ENCODE results near the gene BIRC6. TPM values are rescaled to one million over a fixed set of nuclear protein-coding genes. Genes with fewer than 3 reads are reported as not detected.
A peak's percentile ranks its signal among the peaks of the same experiment; 100 is the strongest.
"Not testable (repeated sequence)": the region's sequence is repeated elsewhere in the genome, so short reads cannot be mapped to it uniquely, and the experiment has no call there.

Gene BIRC6
- total RNA-seq, 1 donor from 2014 or later: 82.4 TPM

DNA sequence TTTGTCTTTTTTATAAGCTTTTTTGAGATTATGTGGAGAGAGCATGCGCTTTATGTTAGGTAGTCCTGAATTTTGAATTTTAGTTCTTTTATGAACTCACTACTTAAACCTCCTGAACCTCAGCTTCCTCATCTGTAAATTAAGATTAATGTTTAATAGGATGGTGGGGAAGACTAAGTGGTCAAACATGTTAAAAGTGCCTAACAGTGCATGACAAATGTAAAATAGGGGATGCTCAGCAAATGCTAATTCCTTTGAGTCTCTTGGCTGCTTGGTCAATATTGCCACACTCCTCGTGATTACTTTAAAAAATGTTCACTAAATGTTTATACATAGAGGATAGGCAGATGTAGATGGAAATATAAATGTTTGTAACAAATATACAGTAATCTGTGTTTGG is 6.8 kb downstream of the BIRC6 start:
- H3K9me3 Mint-ChIP-seq: no peaks in the 10 kb centered on the region
- TF ChIP-seq, protein P1, sequence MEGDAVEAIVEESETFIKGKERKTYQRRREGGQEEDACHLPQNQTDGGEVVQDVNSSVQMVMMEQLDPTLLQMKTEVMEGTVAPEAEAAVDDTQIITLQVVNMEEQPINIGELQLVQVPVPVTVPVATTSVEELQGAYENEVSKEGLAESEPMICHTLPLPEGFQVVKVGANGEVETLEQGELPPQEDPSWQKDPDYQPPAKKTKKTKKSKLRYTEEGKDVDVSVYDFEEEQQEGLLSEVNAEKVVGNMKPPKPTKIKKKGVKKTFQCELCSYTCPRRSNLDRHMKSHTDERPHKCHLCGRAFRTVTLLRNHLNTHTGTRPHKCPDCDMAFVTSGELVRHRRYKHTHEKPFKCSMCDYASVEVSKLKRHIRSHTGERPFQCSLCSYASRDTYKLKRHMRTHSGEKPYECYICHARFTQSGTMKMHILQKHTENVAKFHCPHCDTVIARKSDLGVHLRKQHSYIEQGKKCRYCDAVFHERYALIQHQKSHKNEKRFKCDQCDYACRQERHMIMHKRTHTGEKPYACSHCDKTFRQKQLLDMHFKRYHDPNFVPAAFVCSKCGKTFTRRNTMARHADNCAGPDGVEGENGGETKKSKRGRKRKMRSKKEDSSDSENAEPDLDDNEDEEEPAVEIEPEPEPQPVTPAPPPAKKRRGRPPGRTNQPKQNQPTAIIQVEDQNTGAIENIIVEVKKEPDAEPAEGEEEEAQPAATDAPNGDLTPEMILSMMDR (conservative IDR thresholded peaks at IDR 0.05): no peak
- peaks cover 27% of the 10 kb centered on the region for H3K4me1 Mint-ChIP-seq (ENCODE audit: unreplicated experiment)
- no peak overlapping the region for H3K4me3 Mint-ChIP-seq
- no peak overlapping the region for H3K27ac Mint-ChIP-seq
- no peaks in the 10 kb centered on the region for H3K27me3 Mint-ChIP-seq
- DNase-seq (ENCODE audit: extremely low spot score, unreplicated experiment): no peak
- H3K36me3 Mint-ChIP-seq: peaks cover 10% of the 10 kb centered on the region

DNA sequence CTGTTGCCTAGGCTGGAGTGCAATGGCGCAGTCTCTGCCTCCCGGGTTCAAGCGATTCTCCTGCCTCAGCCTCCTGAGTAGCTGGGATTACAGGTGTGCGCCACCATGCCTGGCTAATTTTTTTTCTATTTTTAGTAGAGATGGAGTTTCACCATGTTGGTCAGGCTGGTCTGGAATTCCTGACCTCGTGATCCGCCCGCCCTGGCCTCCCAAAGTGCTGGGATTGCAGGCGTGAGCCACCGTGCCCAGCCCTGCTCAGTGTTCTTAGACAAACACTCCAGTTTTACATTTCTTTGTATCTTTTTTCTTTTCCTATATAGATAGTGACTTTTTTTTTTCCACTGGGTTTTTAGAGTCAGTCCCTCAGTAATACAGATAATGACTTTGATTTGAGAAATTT is 7.5 kb downstream of the BIRC6 start:
- not testable (repeated sequence) for DNase-seq (ENCODE audit: extremely low spot score, unreplicated experiment); H3K4me3 Mint-ChIP-seq; H3K27me3 Mint-ChIP-seq; H3K9me3 Mint-ChIP-seq
- Mint-ChIP-seq H3K36me3 (peaks cover 10% of the 10 kb centered on the region), H3K4me1 (ENCODE audit: unreplicated experiment) (peaks cover 22% of the 10 kb centered on the region), H3K27ac (peak overlapping the region; percentile 5)

DNA sequence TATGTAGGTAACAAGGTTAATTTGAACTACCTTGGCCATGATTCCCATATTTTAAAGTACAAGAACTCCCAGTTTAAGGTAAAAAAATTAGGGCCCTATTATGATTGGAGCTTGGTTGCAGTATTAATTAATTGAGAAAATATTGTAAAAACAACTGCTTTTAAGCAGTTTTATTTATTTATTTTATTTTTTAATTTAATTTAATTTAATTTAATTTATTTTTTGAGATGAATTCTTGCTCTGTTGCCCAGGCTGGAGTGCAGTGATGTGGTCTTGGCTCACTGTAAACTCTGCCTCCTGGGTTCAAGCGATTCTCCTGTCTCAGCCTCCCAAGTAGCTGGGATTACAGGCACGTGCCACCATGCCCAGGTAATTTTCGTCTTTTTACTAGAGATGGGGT is 8.9 kb downstream of the BIRC6 start:
- DNase-seq (ENCODE audit: extremely low spot score, unreplicated experiment); H3K27me3 Mint-ChIP-seq; H3K9me3 Mint-ChIP-seq; H3K4me3 Mint-ChIP-seq; H3K27ac Mint-ChIP-seq: not testable (repeated sequence)
- H3K4me1 Mint-ChIP-seq (ENCODE audit: unreplicated experiment): peaks cover 12% of the 10 kb centered on the region
- peaks cover 10% of the 10 kb centered on the region for H3K36me3 Mint-ChIP-seq

DNA sequence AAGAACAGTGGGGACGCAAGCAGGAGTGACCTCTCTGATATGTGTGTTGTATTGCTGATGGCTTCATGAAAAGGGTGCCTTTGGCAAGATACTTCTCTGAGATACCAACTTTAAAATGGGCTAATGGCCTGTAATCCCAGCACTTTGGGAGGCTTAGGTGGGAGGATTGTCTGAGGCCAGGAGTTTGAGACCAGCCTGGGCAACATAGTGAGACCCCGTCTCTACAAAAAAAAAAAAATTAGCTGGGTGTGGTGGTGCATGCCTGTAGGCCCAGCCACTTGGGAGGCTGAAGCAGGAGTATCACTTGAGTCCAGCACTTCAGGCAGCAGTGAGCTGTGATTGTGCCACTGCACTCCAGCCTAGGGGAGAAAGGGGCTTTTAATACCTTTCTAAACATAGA is 9.8 kb downstream of the BIRC6 start:
- peaks cover 12% of the 10 kb centered on the region for H3K4me1 Mint-ChIP-seq (ENCODE audit: unreplicated experiment)
- H3K27me3 Mint-ChIP-seq: no peaks in the 10 kb centered on the region
- H3K9me3 Mint-ChIP-seq: no peaks in the 10 kb centered on the region

DNA sequence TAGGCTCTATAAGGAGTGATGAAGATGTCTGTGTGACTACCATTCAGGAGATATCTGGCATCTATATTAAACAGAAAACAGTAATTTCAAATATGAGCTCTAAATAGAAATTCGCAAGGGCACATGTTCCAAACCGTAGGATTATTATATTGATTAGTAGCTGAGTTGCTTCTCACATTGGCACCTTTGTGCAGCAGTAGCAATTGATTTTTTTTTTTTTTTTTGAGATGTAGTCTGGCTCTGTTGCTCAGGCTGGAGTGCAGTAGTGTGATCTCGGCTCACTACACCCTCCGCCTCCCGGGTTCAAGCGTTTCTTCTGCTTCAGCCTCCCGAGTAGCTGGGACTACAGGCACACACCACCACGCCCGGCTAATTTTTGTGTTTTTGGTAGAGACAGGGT is 12.4 kb downstream of the BIRC6 start:
- no peaks in the 10 kb centered on the region for H3K27me3 Mint-ChIP-seq

More for the DNA sequence above, 9.8 kb downstream of the BIRC6 start:
- Mint-ChIP-seq H3K27ac (peak overlapping the region; percentile 7), H3K4me3 (no peak overlapping the region), H3K36me3 (peaks cover 7% of the 10 kb centered on the region)
- TF ChIP-seq, protein P1 (conservative IDR thresholded peaks at IDR 0.05): no peak
- DNase-seq (ENCODE audit: extremely low spot score, unreplicated experiment): no peak

DNA sequence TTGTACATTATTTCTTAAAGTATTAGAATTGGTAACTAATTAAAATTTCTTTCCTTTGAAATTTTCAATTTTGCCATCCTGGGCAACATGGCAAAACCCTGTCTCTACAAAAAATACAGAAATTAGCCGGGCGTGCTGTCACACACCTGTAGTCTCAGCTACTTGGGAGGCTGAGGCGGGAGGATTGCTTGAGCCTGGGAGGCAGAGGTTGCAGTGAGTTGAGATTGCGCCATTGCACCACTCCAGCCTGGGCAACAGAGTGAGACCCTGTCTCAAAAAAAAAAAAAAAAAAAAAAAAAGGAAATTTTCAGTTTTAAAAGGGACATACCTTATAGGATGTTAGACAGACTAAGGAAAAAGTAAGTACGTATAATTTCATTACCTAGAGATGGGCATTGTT is 14.1 kb downstream of the BIRC6 start:
- not testable (repeated sequence) for DNase-seq (ENCODE audit: extremely low spot score, unreplicated experiment); H3K27ac Mint-ChIP-seq; H3K27me3 Mint-ChIP-seq; H3K9me3 Mint-ChIP-seq; H3K4me3 Mint-ChIP-seq
- peaks cover 14% of the 10 kb centered on the region for H3K36me3 Mint-ChIP-seq
- peaks cover 11% of the 10 kb centered on the region for H3K4me1 Mint-ChIP-seq (ENCODE audit: unreplicated experiment)

More for the DNA sequence above, 12.4 kb downstream of the BIRC6 start:
- DNase-seq (ENCODE audit: extremely low spot score, unreplicated experiment): no peak
- H3K36me3 Mint-ChIP-seq: peaks cover 14% of the 10 kb centered on the region
- H3K4me1 Mint-ChIP-seq (ENCODE audit: unreplicated experiment): peaks cover 17% of the 10 kb centered on the region
- H3K9me3 Mint-ChIP-seq: peaks cover 5% of the 10 kb centered on the region
- H3K27ac Mint-ChIP-seq: no peak overlapping the region
- TF ChIP-seq, protein P1 (conservative IDR thresholded peaks at IDR 0.05): no peak
- no peak overlapping the region for H3K4me3 Mint-ChIP-seq

DNA sequence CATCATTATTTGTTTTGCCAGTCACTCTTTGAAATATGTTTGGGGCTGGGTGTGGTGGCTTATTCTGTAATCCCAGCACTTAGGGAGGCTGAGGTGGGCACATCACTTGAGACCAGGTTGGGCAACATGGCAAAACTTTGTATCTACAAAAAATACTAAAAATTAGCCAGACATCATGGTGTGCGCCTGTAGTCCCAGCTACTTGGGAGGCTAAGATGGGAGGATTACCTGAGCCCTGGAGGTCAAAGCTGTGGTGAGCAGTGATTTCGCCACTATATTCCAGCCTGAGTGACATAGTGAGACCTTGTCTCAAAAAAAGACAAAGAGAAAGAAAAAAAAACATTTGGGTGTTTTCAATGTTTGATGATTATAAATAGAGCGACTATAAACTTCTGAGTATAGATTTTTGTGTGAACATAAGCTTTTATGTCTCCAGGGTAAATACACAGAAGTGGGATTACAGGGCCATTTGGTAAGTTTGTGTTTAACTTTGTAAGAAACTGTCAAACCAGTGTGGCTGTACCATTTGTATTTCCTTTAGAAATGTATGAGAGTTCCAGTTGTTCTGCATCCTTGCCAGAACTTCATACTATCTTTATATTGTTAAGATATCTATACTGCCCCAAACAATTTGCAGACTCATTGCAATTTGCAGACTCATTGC is 15.8 kb downstream of the BIRC6 start:
- TF ChIP-seq, protein P1 (conservative IDR thresholded peaks at IDR 0.05): no peak
- H3K4me1 Mint-ChIP-seq (ENCODE audit: unreplicated experiment): peaks cover 10% of the 10 kb centered on the region
- H3K4me3 Mint-ChIP-seq: no peak overlapping the region
- peaks cover 10% of the 10 kb centered on the region for H3K36me3 Mint-ChIP-seq
- DNase-seq (ENCODE audit: extremely low spot score, unreplicated experiment): no peak
- H3K27me3 Mint-ChIP-seq: no peaks in the 10 kb centered on the region
- H3K9me3 Mint-ChIP-seq: peaks cover 5% of the 10 kb centered on the region
- H3K27ac Mint-ChIP-seq: no peak overlapping the region
